Prostate gland (tissue), 2 donors: ENCODE measurements around the gene TFF1. TPM values are rescaled to one million over a fixed set of nuclear protein-coding genes. Genes with fewer than 3 reads are reported as not detected.

Experiments
- DNase-seq: peaks from one replicate; pipeline ENCODE4 v3.0.0-alpha.2; 2019; ENCODE audit warnings: low spot score
- H3K27ac ChIP-seq, 2 donors: fragments of 200-600 bp; sonication (generic); 2 replicates each; pipeline ENCODE4 v1.5.1; 2017 to 2019
- H3K27me3 ChIP-seq: fragments of 200-600 bp; sonication (generic); replicated peaks from 2 replicates; pipeline ENCODE4 v1.5.1; 2019; ENCODE audit not compliant: insufficient read depth
- H3K36me3 ChIP-seq, 2 donors: fragments of 200-600 bp; sonication (generic); 1 replicate in 1 of 2; 2 replicates in 1 of 2; pipeline versions ENCODE4 v1.5.1 to v1.8.1; 2017 to 2019
- H3K4me1 ChIP-seq: fragments of 200-600 bp; sonication (generic); replicated peaks from 2 replicates; pipeline ENCODE4 v1.5.1; 2019
- H3K4me3 ChIP-seq, 2 donors: fragments of 200-600 bp; sonication (generic); 2 replicates each; pipeline ENCODE4 v1.5.1; 2017 to 2019
- H3K9me3 ChIP-seq: fragments of 200-600 bp; sonication (generic); 2 replicates; pipeline ENCODE4 v1.5.1; 2017
- CTCF ChIP-seq, 4 experiments: fragments of 200-600 bp in 2 of 4; fragments of 450-650 bp in 2 of 4; sonication (generic) in 2 of 4; IDR thresholded peaks; 1 replicate in 3 of 4; 2 replicates in 1 of 4; pipeline ENCODE4 v1.5.1; 2016 to 2019; ENCODE audit warnings: antibody characterized with exemption in 4 of 4, mild to moderate bottlenecking in 2 of 4, moderate library complexity in 2 of 4
- POLR2A ChIP-seq: fragments of 450-650 bp; IDR thresholded peaks from one replicate; pipeline ENCODE4 v1.6.1; 2016; ENCODE audit warnings: antibody characterized with exemption, mild to moderate bottlenecking
- POLR2AphosphoS5 ChIP-seq: sonication (generic); formaldehyde crosslinking; IDR thresholded peaks from one replicate; pipeline ENCODE4 v1.6.1; 2017; ENCODE audit warnings: antibody characterized with exemption
- WGBS: methylation state at CpG from one replicate; pipeline ENCODE4 v1.1.5; 2018; 5-methylcytosine and 5-hydroxymethylcytosine counted together
- intact Hi-C: fragments of 100-400 bp; cut with DNase I; formaldehyde crosslinking; loops from one replicate; pipeline ENCODE4 v1.14.2; 2022
- total RNA-seq, 2 donors: library from RNA; depleted of rRNA; stranded (reverse); fragments of >200 nt; gene quantifications; one replicate each; pipeline ENCODE4 v1.1.0, GENCODE V29; 2016

TFF1 gene
- total RNA-seq, 2 donors from 2014 or later, result 4.7 to 16.2 TPM

GRCh38 chr21:42364304-42364865 is 1.9 kb downstream of the TFF1 start:
- Histone ChIP-seq H3K27ac (no peak overlapping the region), H3K4me1 (no peaks in the 10 kb centered on the region), H3K36me3 (no peaks in the 10 kb centered on the region), H3K9me3 (no peaks in the 10 kb centered on the region), H3K27me3 (no peaks in the 10 kb centered on the region), H3K4me3 (no peak overlapping the region)
- no peak for DNase-seq
- 82% methylated on average over 13 of the region's 13 CpGs for WGBS
- TF ChIP-seq POLR2AphosphoS5, result no peak
- TF ChIP-seq POLR2A, result no peak
- TF ChIP-seq CTCF (IDR thresholded peaks at IDR 0.05), result no peak
- intact Hi-C loops, result no loop called here

GRCh38 chr21:42363312-42363711 is 3.0 kb downstream of the TFF1 start:
- intact Hi-C loops, result no loop called here
- TF ChIP-seq POLR2AphosphoS5 (no peak), POLR2A (no peak), CTCF (IDR thresholded peaks at IDR 0.05) (no peak)
- Histone ChIP-seq H3K36me3 (no peaks in the 10 kb centered on the region), H3K4me1 (no peaks in the 10 kb centered on the region), H3K27ac (no peak overlapping the region), H3K4me3 (no peak overlapping the region), H3K27me3 (no peaks in the 10 kb centered on the region), H3K9me3 (no peaks in the 10 kb centered on the region)
- no peak for DNase-seq
- WGBS, result 52% methylated on average over 8 of the region's 8 CpGs

- TF ChIP-seq POLR2A, result no peak
- no peaks in the 10 kb centered on the region for H3K27me3 ChIP-seq
Observed at GRCh38 chr21:42362700-42363099, 3.6 kb downstream of the TFF1 start.

GRCh38 chr21:42362198-42362597 is 4.1 kb downstream of the TFF1 start:
- WGBS, result 76% methylated on average over 12 of the region's 12 CpGs
- Histone ChIP-seq H3K36me3 (no peaks in the 10 kb centered on the region), H3K27ac (no peak overlapping the region), H3K4me3 (no peak overlapping the region), H3K9me3 (no peaks in the 10 kb centered on the region), H3K27me3 (no peaks in the 10 kb centered on the region), H3K4me1 (no peaks in the 10 kb centered on the region)
- no peak for TF ChIP-seq POLR2AphosphoS5
- no peak for TF ChIP-seq CTCF (IDR thresholded peaks at IDR 0.05)
- no peak for TF ChIP-seq POLR2A
- intact Hi-C loops, result no loop called here
- DNase-seq, result no peak

More at GRCh38 chr21:42362700-42363099, 3.6 kb downstream of the TFF1 start:
- no peak overlapping the region for H3K4me3 ChIP-seq
- intact Hi-C loops, result no loop called here
- H3K27ac ChIP-seq, result no peak overlapping the region
- no peaks in the 10 kb centered on the region for H3K36me3 ChIP-seq
- no peak for DNase-seq
- H3K9me3 ChIP-seq, result no peaks in the 10 kb centered on the region
- 65% methylated on average over 9 of the region's 9 CpGs for WGBS
- no peaks in the 10 kb centered on the region for H3K4me1 ChIP-seq

- no peaks in the 10 kb centered on the region for H3K9me3 ChIP-seq
- no peaks in the 10 kb centered on the region for H3K4me1 ChIP-seq
- intact Hi-C loops, result no loop called here
- TF ChIP-seq CTCF (IDR thresholded peaks at IDR 0.05) (no peak), POLR2AphosphoS5 (no peak), POLR2A (no peak)
- H3K4me3 ChIP-seq, result no peak overlapping the region
- DNase-seq, result no peak
- H3K27me3 ChIP-seq, result no peaks in the 10 kb centered on the region
- whole genome bisulfite sequencing, result 43% methylated on average over 7 of the region's 7 CpGs
- no peaks in the 10 kb centered on the region for H3K36me3 ChIP-seq
- no peak overlapping the region for H3K27ac ChIP-seq
Observed at GRCh38 chr21:42361286-42361685, 5.0 kb downstream of the TFF1 start.
